Measurements from ENCODE around the gene SLC2A4.

Gene SLC2A4

DNA sequence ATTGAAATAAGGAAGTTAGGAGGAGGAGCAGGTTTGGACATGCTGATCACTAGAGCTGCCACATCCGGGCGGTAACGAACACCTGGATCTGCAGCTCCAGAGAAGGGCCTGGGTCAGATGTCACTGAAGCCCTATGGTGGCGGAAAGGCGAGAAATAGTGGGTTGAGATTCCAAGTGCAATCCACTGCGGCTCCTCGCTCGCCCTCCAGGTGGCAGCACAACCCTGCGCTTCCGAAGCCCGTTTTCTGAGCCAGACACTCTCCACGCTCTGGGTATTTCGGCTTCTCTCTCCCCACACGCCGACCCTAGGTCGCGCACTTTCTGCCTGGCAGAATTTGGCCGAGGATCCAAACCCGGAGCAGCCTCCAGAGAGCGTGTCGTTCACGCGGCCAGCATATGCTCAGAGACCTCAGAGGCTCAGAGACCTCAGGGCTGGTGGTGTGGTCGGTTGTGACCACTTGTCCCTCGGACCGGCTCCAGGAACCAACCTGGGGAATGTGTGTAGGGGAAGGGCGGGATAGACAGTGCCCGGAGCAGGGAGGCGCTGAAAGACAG, 922 bp upstream of the SLC2A4 start:
- TF ChIP-seq, protein P1, sequence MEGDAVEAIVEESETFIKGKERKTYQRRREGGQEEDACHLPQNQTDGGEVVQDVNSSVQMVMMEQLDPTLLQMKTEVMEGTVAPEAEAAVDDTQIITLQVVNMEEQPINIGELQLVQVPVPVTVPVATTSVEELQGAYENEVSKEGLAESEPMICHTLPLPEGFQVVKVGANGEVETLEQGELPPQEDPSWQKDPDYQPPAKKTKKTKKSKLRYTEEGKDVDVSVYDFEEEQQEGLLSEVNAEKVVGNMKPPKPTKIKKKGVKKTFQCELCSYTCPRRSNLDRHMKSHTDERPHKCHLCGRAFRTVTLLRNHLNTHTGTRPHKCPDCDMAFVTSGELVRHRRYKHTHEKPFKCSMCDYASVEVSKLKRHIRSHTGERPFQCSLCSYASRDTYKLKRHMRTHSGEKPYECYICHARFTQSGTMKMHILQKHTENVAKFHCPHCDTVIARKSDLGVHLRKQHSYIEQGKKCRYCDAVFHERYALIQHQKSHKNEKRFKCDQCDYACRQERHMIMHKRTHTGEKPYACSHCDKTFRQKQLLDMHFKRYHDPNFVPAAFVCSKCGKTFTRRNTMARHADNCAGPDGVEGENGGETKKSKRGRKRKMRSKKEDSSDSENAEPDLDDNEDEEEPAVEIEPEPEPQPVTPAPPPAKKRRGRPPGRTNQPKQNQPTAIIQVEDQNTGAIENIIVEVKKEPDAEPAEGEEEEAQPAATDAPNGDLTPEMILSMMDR (IDR thresholded peaks at IDR 0.05; ENCODE audit: low read depth, low read length), result peak; percentile 99
- H3K4me3 ChIP-seq (replicated peaks in 1 of 2; ENCODE audit: low read depth in 2 of 2, low read length in 2 of 2), result peak overlapping the region; percentile 36 to 52
- peak; percentile 85 to 86 for DNase-seq (ENCODE audit: low read depth in 2 of 2)

DNA sequence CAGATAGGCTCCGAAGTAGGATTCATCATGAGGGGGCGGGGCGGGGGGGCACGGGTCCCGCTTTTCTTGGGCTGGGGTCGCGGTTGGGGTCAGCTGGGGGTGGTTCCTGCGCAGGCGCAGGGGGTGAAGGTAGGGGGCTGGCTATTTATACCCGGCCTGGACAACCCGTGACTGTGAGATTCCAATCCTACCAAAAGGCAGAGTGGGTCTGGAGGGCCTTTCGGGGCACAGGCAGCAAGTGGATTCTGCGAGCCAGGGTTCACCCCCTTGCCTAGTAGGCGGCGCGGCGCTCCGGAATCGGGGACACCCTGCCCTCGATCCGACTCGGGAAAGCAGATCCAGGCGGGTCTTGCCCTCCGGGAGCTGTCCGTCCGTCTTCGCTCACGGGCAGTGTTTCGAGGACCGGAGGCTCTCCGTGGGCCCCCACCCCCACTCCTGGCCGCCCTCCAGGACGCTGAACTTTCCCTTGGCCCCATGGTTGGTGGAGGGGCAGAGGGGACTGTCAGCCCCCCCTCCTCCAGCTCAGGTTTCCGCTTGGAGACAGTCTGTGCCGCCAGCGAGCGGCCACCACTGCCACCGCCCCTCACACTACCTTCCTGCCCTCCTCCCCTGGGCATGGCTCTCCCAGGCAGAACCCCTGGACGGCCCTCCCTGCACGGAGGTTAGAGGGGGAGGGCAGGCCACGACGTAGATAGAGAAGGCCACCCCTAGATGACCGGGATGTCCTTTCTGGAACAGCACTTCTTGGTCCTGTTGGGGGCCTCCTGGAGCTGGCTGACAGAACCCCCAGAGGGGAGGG, 634 bp downstream of the SLC2A4 start:
- TF ChIP-seq, protein P1 (IDR thresholded peaks at IDR 0.05; ENCODE audit: low read depth, low read length), result no peak
- peak overlapping the region; percentile 48 to 52 for H3K4me3 ChIP-seq (replicated peaks in 1 of 2; ENCODE audit: low read depth in 2 of 2, low read length in 2 of 2)
- no peak for DNase-seq (ENCODE audit: low read depth in 2 of 2)

DNA sequence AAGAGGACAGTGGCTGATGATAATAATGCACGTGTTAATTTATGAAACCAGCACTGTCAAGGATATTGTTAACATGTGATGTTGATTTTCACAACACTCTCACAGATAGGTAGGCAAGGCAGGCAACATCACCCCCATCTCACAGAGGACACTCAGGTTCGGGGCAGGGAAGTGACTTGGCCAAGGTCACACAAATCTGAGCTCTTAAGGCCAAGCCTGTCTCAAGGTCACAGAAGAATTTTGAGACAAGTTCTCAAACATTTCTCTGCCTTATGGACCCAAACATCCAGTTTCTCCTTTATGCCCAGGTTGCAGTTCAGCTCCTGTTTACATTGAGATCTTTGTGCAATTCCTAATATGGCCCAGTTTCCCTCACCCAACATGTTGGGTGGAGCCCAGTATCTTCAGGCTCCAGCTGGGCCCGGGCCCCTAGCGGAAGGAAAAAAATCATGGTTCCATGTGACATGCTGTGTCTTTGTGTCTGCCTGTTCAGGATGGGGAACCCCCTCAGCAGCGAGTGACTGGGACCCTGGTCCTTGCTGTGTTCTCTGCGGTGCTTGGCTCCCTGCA, 1.3 kb downstream of the SLC2A4 start:
- no peak for DNase-seq (ENCODE audit: low read depth in 2 of 2)
- H3K4me3 ChIP-seq (replicated peaks in 1 of 2; ENCODE audit: low read depth in 2 of 2, low read length in 2 of 2), result no peak overlapping the region
- TF ChIP-seq, protein P1 (IDR thresholded peaks at IDR 0.05; ENCODE audit: low read depth, low read length), result peak; percentile 5

DNA sequence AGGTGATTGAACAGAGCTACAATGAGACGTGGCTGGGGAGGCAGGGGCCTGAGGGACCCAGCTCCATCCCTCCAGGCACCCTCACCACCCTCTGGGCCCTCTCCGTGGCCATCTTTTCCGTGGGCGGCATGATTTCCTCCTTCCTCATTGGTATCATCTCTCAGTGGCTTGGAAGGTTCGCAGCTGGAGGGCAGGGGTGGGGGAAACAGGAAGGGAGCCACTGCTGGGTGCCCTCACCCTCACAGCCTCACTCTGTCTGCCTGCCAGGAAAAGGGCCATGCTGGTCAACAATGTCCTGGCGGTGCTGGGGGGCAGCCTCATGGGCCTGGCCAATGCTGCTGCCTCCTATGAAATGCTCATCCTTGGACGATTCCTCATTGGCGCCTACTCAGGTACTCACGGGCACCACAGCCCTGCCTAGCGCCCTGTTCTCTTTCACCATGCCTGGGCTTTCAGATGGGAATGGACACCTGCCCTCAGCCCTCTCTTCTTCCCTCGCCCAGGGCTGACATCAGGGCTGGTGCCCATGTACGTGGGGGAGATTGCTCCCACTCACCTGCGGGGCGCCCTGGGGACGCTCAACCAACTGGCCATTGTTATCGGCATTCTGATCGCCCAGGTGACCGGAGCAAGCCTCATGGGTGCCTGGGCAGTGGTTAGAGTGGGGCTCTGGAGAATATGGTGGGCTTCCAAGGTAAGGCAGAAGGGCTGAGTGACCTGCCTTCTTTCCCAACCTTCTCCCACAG, 2.1 kb downstream of the SLC2A4 start:
- no peak overlapping the region for H3K4me3 ChIP-seq (replicated peaks in 1 of 2; ENCODE audit: low read depth in 2 of 2, low read length in 2 of 2)
- TF ChIP-seq, protein P1 (IDR thresholded peaks at IDR 0.05; ENCODE audit: low read depth, low read length), result no peak
- no peak for DNase-seq (ENCODE audit: low read depth in 2 of 2)

DNA sequence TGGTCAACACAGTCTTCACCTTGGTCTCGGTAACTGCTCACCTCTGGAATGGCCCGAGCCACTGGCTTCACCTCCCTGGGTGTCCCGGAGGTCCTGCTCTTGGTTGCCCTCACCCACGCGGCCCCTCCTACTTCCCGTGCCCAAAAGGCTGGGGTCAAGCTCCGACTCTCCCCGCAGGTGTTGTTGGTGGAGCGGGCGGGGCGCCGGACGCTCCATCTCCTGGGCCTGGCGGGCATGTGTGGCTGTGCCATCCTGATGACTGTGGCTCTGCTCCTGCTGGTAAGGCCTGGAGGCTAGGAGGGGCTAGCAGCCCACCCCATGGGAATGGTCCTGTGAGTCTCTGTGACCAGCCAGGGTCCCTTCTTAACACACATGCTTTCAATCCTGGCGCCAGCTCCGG, 3.4 kb downstream of the SLC2A4 start:
- TF ChIP-seq, protein P1 (IDR thresholded peaks at IDR 0.05; ENCODE audit: low read depth, low read length), result no peak

DNA sequence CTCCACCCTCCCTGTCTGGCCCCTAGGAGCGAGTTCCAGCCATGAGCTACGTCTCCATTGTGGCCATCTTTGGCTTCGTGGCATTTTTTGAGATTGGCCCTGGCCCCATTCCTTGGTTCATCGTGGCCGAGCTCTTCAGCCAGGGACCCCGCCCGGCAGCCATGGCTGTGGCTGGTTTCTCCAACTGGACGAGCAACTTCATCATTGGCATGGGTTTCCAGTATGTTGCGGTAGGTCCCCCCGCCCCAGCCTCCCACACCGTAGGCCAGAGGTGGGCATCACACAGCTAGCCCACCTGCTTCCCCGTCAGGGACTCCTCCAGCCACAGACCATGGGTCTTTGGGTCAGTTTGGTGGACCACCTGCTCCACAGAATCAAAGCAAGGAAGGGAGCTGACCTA, 4.2 kb downstream of the SLC2A4 start:
- no peak for DNase-seq (ENCODE audit: low read depth in 2 of 2)
- no peak overlapping the region for H3K4me3 ChIP-seq (replicated peaks in 1 of 2; ENCODE audit: low read depth in 2 of 2, low read length in 2 of 2)
- TF ChIP-seq, protein P1 (IDR thresholded peaks at IDR 0.05; ENCODE audit: low read depth, low read length), result no peak

More for the DNA sequence above, 3.4 kb downstream of the SLC2A4 start:
- H3K4me3 ChIP-seq (replicated peaks in 1 of 2; ENCODE audit: low read depth in 2 of 2, low read length in 2 of 2), result no peak overlapping the region
- DNase-seq (ENCODE audit: low read depth in 2 of 2), result no peak

All from cardiac fibroblast (primary cell).